Right lobe of liver (tissue), 6 donors: ENCODE data around the gene FHIT. TPM values are rescaled to one million over a fixed set of nuclear protein-coding genes. Genes with fewer than 3 reads are reported as not detected.
"Not testable (repeated sequence)": the region's sequence is repeated elsewhere in the genome, so short reads cannot be mapped to it uniquely, and the experiment has no call there.

ENCODE experiments used
- ATAC-seq, 4 donors: fragments of 200-7000 bp; cut with Tn5 transposase; one replicate each; pipeline ENCODE4 v1.9.1; 2020; ENCODE audit warnings: mild to moderate bottlenecking in 4 of 4, moderate library complexity in 4 of 4
- DNase-seq, 3 donors: peaks; one replicate each; pipeline ENCODE4 v3.0.0-alpha.2; 2020
- H3K27ac ChIP-seq, 3 donors: fragments of 200-600 bp; one replicate each; pipeline ENCODE4 v1.8.0; 2022
- H3K27me3 ChIP-seq, 2 donors: fragments of 200-600 bp; one replicate each; pipeline ENCODE4 v1.8.0; 2022
- H3K36me3 ChIP-seq, 4 donors: fragments of 200-600 bp; sonication (generic) in 1 of 4; one replicate each; pipeline versions ENCODE4 v1.5.1 to v1.8.0; 2017 to 2022; ENCODE audit warnings: control low read depth in 1 of 4
- H3K4me1 ChIP-seq, 4 donors: fragments of 200-600 bp; sonication (generic) in 1 of 4; one replicate each; pipeline versions ENCODE4 v1.5.1 to v1.8.0; 2017 to 2022; ENCODE audit warnings: control low read depth in 1 of 4
- H3K4me3 ChIP-seq, 3 donors: fragments of 200-600 bp; one replicate each; pipeline ENCODE4 v1.8.0; 2022
- H3K9me3 ChIP-seq, 4 donors: fragments of 200-600 bp; sonication (generic) in 1 of 4; one replicate each; pipeline versions ENCODE4 v1.5.1 to v1.8.0; 2017 to 2022; ENCODE audit warnings: control low read depth in 1 of 4
- CTCF ChIP-seq, 4 donors: fragments of 200-600 bp in 3 of 4; fragments of 450-650 bp in 1 of 4; IDR thresholded peaks; one replicate each; pipeline versions ENCODE4 v1.5.1 to v1.8.0; 2016 to 2022; ENCODE audit warnings: antibody characterized with exemption in 4 of 4, mild to moderate bottlenecking in 2 of 4
- POLR2A ChIP-seq: fragments of 450-650 bp; IDR thresholded peaks from one replicate; pipeline ENCODE4 v1.6.1; 2017; ENCODE audit warnings: antibody characterized with exemption, mild to moderate bottlenecking
- WGBS: methylation state at CpG from one replicate; pipeline ENCODE4 v1.1.6; 2018; ENCODE audit warnings: low coverage, low lambda C conversion rate; ENCODE audit not compliant: insufficient coverage; ENCODE audit errors: missing lambda C conversion rate; 5-methylcytosine and 5-hydroxymethylcytosine counted together
- intact Hi-C, 2 donors: fragments of 100-400 bp; cut with DNase I; formaldehyde crosslinking; loops; one replicate each; pipeline versions ENCODE4 v1.11.2 to v1.14.1; 2022
- total RNA-seq, 6 experiments: library from RNA; depleted of rRNA in 2 of 6; stranded (reverse); fragments of >200 nt in 2 of 6; fragmentation: NEBNext Ultra II Directional in 3 of 6; extraction: Animal tissue kit (Norgen Biotek cat#: 25700) in 3 of 6; gene quantifications; one replicate each; pipeline versions ENCODE4 v1.1.0 to v1.2.4, GENCODE V29; 2016 to 2023
- donor health status: DM: no; HTN: yes; CAD: no.
- donor health status: DM: no; HTN: no; CAD: no.
- donor health status: DM: no; HTN: no; CAD: no.
- donor health status: DM: no; HTN: yes; CAD: no.
- donor health status: DM: no; HTN: yes; CAD: no.

FHIT gene
- total RNA-seq, 6 experiments from 2014 or later: 6.6 to 11.2 (median 8.0) TPM

DNA sequence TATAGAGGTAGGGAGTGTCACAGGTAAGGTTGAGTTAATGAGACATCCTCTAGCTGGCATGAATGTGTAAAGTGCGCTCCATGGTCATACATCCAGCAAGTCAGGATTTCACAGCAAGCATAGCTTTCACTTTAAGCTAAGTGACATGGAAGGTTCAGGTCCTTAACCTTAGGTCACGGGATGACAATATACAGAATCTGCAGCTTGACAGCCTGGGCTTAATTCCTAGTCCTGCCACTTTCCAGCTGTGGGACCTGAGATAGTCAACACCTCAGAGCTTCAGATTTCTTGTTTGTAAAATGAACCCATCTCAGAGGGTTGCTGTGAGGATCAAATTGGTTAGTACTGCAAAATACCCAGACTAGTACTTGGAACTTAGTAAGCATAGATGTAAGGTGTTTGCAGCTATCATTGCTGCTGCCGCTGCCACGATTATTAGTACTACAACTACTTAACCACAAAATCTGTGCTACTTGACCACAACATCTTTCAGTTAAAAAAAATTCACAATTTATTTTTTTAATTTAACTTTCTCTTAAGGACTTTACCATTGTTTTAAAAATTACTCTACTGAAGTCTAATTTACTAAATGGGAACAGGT is 1311.3 kb downstream of the FHIT start:
- TF ChIP-seq CTCF (IDR thresholded peaks at IDR 0.05) (no peak), POLR2A (no peak)
- intact Hi-C loops: no loop called here
- DNase-seq (no peak), ATAC-seq (no peak)
- H3K9me3 ChIP-seq: no peaks in the 10 kb centered on the region
- H3K27ac ChIP-seq: no peak overlapping the region
- 80% methylated on average over 4 of the region's 4 CpGs for WGBS
- no peaks in the 10 kb centered on the region for H3K27me3 ChIP-seq
- no peaks in the 10 kb centered on the region for H3K36me3 ChIP-seq
- no peaks in the 10 kb centered on the region for H3K4me1 ChIP-seq
- H3K4me3 ChIP-seq: no peak overlapping the region

- no peaks in the 10 kb centered on the region for H3K27me3 ChIP-seq
- no peaks in the 10 kb centered on the region for H3K36me3 ChIP-seq
- ATAC-seq (no peak), DNase-seq (no peak)
- WGBS: 82% methylated on average over 3 of the region's 3 CpGs
- intact Hi-C loops: no loop called here
- TF ChIP-seq CTCF (IDR thresholded peaks at IDR 0.05): no peak
- no peak for TF ChIP-seq POLR2A
- H3K4me1 ChIP-seq: no peaks in the 10 kb centered on the region
- H3K27ac ChIP-seq: no peak overlapping the region
- no peak overlapping the region for H3K4me3 ChIP-seq
- H3K9me3 ChIP-seq: no peaks in the 10 kb centered on the region
Measured at GRCh38 chr3:59938828-59939227, 1312.4 kb downstream of the FHIT start.

DNA sequence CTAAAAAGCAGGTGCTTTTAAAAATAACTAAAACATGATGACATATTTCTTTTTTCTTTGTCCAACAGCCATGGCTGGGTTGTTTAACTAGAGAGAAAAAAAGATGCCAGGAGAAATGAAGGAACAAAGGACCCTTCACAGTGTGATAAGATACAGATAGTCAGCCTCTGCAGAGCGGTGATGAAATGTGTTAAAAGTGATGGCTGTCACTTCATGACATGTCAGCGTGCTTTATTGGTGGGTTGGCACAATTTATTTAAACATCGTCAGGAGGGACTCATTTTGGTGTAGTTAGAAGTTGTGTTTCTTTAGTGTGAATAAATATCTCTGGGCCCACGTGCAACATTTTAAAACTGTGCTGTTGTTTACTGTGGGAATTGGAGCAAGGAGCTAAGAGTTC is 1314.1 kb downstream of the FHIT start:
- Histone ChIP-seq H3K27me3 (no peaks in the 10 kb centered on the region), H3K4me3 (no peak overlapping the region), H3K9me3 (no peaks in the 10 kb centered on the region), H3K36me3 (no peaks in the 10 kb centered on the region), H3K27ac (no peak overlapping the region), H3K4me1 (no peaks in the 10 kb centered on the region)
- intact Hi-C loops: no loop called here
- no peak for DNase-seq
- no peak for TF ChIP-seq POLR2A
- TF ChIP-seq CTCF (IDR thresholded peaks at IDR 0.05): no peak
- WGBS: 69% methylated on average over 3 of the region's 4 CpGs
- ATAC-seq: no peak

- no peaks in the 10 kb centered on the region for H3K27me3 ChIP-seq
- ATAC-seq (no peak), DNase-seq (no peak)
- no peak overlapping the region for H3K27ac ChIP-seq
- no peak overlapping the region for H3K4me3 ChIP-seq
- no peaks in the 10 kb centered on the region for H3K4me1 ChIP-seq
- 85% methylated on average over 3 of the region's 3 CpGs for WGBS
- H3K9me3 ChIP-seq: no peaks in the 10 kb centered on the region
- intact Hi-C loops: no loop called here
- TF ChIP-seq CTCF (IDR thresholded peaks at IDR 0.05) (no peak), POLR2A (no peak)
- no peaks in the 10 kb centered on the region for H3K36me3 ChIP-seq
Measured at GRCh38 chr3:59936472-59936871, 1314.8 kb downstream of the FHIT start.

DNA sequence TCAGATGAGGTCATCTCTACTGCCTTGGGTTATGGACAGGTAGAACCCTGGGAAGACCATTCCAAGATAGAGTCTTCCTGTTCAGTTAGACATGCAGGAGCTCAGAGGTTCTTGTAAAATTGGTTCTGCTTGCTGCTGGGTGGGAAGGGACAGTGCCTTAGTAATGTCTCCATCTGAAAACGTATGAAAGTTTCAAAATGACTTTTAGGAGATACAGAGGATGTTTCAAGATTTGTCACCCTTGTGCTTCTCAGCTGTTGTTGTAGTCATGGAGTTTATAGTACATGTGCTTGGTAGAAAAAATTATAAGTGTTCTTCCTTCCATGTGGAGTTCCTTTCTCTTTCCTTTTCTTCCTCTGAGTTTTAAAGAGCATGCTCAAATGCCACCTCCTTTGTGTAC is 1316.2 kb downstream of the FHIT start:
- 67% methylated on average over 1 of the region's 1 CpG for WGBS
- Histone ChIP-seq H3K9me3 (no peaks in the 10 kb centered on the region), H3K36me3 (no peaks in the 10 kb centered on the region), H3K4me3 (no peak overlapping the region), H3K4me1 (no peaks in the 10 kb centered on the region), H3K27ac (no peak overlapping the region), H3K27me3 (no peaks in the 10 kb centered on the region)
- ATAC-seq (no peak), DNase-seq (no peak)
- intact Hi-C loops: no loop called here
- TF ChIP-seq POLR2A (no peak), CTCF (IDR thresholded peaks at IDR 0.05) (no peak)

GRCh38 chr3:59934560-59934959 is 1316.7 kb downstream of the FHIT start:
- intact Hi-C loops, H3K4me3 ChIP-seq, H3K27ac ChIP-seq, H3K4me1 ChIP-seq, H3K27me3 ChIP-seq, H3K36me3 ChIP-seq, DNase-seq, H3K9me3 ChIP-seq, ATAC-seq: not testable (repeated sequence)
- WGBS: 83% methylated on average over 1 of the region's 2 CpGs
